ENCODE results near the gene DOK1.

The DOK1 gene

DNA sequence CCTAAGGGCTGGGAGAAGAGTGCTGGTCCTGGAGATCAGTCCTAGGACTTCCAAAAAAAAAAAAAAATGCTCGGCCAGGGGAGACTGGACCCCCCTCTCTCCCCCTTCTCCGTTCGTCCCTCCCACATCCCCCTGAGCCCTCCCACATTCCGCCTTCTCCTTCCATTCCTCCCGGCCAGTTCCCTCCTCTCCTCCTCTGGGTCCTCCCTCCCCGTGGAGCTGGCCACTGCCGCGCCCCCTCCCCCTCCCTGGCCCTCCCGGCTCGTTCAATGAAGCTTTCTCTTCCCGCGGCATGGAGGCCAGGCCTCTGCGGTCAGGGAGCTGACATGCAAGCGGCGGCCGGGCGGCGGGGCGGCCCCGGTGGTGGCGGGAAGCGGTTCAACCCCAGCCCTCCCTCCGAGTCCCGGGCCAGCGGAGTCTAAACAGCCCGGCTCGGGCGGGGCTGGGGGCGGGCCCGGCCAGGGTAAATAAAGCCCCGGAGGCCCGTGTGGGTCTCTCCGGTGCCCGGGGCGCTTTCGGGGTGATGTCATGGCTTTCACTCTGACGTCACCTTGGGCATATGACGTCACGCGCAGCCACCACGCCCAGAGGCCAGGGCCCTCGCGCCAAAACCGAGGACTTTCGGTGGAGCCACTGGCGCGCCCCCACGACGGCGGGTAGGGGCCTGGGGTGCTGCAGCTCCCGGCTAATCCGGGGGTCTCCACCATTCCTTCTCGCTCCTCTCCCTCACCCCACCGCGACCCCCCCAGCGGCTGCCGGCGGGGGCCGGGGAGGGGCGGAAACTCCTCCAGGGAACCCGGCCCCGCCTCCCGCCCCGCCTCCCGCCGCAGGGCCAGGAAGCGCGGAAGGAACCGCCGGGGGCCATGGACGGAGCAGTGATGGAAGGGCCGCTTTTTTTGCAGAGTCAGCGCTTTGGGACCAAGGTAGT is at the start of gene DOK1, which contains the start of gene LOXL3:
TSS of gene DOK1 (plus strand) at position 829 of the 928 bp plus-strand sequence. CDS start at position 864, 35 bp downstream.
TSS of gene LOXL3 (minus strand) at position 51 of the 928 bp plus-strand sequence. CDS start 1,308 bp downstream, outside the sequence.
- peak; percentile 63 to 78 for DNase-seq (ENCODE audit: low read depth in 1 of 2, low spot score in 1 of 2)

DNA sequence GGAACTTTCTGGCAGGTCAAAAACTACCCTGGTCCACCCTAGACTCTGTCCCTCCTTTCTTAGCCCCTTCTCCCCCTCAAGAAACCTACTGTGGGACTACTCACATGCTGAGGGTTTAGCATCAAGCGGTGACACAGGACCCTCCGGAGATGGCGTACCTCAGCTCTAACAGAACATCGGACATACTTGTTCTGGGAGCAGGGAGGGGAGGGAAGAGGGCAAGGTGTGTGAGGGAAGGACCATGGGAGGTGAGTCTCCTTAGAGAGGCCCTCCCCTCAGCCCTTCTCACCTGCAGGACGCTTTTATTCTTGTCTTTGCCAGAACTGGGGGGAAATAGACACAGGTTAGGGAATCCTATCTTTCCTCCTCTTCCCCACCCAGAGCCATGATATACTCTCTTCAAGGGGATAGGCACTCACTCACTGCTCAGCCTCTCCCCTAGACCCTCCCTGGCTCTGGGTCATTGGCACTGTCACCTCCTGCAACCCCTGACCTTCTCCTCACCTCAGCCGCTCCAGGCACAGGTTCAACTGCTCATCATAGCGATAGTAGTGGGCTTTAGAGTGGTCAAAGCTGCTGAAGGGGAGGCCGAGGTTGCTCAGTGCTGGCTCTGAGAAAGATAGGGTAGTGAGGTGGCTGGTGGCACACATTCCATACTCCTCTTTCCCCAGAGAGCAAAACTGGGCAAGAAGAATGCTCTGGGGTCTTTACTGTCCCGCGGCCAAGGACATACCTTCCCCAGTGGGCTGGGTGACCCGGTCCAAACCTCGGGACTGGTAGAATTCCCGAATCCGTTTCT is 48.9 kb upstream of the DOK1 start:
- DNase-seq (ENCODE audit: low read depth in 1 of 2, low spot score in 1 of 2) = no peak

DNA sequence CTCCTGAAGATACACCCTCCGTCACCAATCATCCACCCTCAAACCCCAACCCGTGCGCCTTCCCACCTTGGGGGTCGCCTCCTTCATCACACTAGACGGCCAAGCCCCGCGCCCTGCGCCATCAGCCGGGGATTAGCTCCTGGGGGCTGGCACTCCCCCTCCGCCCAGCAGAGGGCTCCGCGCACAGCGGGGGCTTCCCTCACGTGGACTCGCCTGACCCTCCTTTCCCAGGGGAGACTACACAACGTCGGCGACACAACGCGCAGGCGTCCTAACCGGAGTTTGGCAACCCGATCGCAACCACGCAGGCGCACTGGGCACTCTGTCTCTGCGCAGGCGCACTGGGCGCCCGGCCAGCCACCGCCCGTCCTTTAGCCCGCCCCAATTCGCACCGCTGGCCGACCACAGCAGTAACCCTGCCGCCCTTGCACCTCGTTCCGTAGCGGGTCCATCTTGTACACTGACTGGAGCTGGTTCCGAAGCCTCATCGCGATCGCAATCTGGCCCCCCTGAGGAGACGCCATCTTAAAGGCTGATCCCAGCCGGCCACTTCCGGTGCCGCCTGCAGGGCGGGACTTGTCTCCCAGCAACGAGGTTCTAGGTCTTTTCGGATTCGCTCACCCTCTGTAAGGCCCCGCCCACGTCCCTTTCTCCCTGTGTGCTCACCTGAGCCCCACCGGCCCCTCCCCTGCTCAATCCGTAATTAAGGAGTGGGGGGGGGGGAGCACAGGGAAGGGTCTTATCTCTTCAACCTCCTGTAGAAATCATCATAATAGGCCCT is 47.2 kb upstream of the DOK1 start, which contains the start of gene PCGF1:
TSS of gene PCGF1 (minus strand) at position 551 of the 781 bp plus-strand sequence. CDS start at position 524, 27 bp downstream.
- peak; percentile 95 to 98 for DNase-seq (ENCODE audit: low read depth in 1 of 2, low spot score in 1 of 2)

DNA sequence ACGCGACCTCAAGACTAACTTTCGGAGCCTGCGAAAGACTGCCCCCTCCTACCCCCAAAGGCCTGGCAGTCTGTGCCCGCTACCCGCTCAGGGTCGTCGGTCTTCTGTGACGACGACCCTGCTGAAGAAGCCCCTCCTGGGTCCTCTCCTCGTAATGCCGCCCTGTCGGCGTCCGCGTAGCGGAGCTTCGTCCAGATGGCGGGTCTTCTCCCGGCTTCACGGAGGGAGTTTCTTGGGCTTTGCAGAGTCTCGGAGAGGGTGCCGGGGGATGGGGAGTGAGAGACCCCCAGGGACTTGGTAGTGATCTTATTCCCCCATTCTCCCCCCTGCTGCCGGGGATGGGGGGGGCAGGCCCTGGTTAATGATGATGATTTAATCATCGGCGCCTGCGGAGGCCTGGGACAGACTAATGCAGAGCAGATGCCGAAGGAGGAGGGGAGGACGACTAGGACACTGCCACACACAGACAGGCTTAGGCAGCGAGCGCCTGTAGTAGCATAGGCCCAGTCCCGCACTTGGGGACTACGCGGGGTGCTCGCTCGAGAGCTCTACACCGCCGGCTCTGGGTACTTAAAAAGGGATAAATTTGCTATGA is 46.5 kb upstream of the DOK1 start:
- DNase-seq (ENCODE audit: low read depth in 1 of 2, low spot score in 1 of 2) = no peak

DNA sequence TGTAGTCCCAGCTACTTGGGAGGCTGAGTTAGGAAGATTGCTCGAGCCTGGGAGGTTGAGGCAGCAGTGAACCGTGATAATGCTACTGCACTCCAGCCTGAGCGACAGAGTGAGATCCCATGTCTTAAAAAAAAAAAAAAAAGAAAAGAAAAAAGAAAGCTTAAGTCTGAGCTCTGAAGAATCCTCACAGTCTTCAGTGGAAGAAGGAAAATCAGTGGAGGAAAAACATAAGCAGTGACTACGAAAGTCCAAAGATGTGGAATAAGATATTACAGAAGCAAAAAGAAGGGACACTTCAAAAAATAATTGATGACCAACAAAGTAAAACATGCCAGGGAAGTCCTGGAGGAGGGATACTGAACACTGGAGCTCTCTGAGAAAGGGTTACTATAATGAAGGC is 44.2 kb upstream of the DOK1 start:
- DNase-seq (ENCODE audit: low read depth in 1 of 2, low spot score in 1 of 2) = no peak

DNA sequence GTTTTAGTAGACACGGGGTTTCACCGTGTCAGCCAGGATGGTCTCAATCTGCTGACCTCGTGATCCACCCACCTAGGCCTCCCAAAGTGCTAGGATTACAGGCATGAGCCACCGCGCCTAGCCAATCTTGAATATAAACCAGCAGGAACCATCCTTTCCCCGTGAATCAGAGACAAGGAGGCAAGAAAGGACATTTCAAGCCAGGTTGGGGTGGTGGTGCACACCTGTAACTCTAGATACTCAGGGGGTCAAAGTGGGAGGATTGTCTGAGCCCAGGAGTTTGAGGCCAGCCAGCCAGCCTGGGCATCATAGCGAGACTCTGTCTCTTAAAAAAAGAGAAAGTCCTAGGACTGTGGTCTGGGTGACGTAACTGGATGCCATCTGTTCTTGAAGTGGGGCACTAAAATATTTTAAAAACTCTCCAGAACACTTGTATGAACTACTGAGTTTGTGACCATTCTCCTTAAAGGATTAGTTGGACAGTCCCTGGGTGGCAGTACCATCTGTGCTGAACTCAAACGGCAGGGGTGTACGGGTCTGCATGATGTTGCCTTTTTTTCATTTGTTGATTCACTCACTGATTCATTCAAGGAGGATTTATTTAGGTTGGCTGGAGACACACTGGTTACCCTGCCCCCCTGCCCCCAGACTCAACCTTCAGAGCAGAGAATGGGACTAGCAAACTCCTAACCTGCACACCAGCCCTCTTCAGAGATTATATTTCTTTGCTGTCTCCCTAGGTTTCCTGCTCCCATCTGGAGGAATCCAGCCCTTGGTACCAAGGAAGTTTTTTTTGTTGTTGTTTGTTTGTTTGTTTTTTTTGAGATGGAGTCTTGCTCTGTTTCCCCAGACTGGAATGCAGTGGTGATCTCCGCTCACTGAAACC is 43.2 kb upstream of the DOK1 start:
- no peak for DNase-seq (ENCODE audit: low read depth in 1 of 2, low spot score in 1 of 2)

DNA sequence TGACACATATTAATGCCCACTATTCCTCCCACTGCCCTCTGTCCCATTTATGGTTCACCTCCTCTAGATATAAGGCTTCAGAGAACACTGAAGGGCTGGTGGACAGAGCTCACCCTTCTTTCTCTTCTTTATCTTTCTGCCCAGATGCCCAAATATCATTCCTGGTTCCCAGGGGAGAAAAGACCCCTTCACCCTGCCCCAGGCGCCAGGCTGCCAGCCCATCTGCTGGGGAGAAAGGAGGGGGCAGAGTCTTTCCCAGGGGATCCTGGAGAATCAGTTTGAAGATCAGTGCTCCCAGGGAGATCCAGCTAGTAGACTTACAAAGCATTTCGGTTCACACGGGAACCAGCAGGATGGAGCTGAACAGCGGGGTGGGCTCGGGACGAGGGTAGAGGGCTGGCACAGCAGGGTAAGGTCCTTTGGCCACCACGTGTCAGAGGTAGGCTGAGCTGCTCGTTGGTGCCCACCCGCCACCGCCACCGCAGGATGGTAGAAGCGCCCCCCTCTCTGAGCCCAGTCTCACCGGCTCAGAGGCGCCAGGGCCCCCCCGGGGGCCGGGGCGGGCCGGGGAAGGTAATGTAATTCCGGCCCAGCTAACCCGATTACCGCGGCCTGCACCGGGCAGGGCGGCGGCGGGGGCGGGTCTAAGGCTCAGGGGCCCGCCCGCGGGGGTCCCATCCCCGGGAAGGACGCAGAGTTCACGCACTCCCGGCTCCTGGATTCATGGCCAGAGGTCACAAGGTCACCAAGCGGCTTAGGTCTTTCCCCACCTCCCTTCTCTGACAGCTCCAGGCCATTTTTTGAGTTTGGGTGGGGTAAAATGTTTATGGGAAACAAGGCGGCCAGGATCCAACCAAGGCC is 41.5 kb upstream of the DOK1 start:
- no peak for DNase-seq (ENCODE audit: low read depth in 1 of 2, low spot score in 1 of 2)

DNA sequence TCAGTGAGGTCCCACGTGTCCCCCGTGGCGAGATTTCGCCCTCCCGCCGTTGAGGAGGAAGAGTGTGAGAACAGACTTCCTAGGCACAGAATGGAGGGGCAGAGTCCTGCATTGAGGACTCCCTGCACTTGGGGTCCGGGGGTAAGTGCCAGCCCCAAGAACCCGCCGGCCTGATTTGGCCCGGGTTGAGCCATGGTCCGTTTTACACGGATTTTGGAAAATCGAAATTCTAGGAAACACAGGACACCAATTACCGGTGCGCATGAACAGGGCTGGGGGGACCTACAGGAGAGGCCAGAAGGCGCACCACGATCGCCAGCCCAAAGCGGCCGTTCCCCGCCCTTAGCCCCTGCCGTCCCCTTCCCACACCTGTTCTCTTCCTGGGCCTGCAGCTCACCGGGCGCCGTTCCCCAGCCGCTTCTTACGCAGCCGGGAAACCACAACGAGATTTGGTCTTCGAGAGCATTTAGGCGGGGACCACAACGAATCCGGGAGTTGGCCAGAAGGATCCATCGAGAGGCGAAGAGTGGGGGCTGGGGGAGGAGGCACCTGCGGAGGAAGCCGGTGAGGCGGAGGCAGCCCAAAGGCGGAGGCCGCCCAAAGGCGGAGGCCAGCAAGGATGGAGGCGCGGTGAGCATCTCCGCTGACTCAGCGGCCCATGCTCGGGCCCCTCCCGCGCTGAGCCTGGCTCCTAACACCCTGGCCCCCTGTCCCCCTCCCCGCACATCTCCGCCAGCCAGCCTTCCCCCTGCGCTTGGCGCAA is 40.7 kb upstream of the DOK1 start:
- no peak for DNase-seq (ENCODE audit: low read depth in 1 of 2, low spot score in 1 of 2)

DNA sequence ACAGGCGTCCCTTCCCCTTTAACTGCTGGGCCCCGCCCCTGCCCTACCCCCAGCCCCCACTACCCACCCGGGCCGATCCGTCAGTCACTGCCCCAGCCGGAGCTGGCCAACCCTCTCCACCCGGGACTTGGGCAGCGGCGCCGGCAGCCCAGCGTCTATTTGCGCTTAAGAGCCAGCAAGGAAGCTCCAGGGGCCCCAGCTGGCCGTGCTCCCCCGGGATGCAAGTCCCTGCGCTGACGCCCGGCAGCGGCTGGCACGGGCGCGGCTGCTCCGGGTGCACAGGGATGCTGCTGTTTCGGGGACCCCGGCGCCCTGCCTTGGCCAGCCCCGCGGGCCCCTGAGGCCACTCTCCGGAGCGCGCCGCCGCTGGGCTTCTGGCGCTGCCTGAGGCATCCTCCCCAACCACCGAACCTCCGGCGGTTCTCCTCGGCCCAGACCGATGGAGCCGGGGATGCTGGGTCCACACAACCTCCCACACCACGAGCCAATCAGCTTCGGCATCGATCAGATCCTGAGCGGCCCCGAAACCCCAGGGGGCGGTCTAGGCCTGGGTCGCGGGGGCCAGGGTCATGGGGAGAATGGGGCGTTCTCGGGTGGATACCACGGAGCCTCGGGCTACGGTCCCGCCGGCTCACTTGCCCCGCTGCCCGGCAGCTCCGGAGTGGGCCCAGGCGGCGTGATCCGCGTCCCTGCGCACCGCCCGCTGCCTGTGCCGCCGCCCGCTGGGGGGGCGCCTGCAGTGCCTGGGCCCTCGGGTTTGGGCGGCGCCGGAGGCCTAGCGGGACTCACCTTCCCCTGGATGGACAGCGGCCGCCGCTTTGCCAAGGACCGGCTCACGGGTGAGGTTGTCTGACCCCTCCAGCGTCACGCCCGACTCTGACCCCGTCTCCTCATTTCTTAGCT is 39.9 kb upstream of the DOK1 start, which contains the start of gene TLX2:
TSS of gene TLX2 (plus strand) at position 83 of the 903 bp plus-strand sequence. CDS start at position 440, 357 bp downstream.
- DNase-seq (ENCODE audit: low read depth in 1 of 2, low spot score in 1 of 2) = no peak

DNA sequence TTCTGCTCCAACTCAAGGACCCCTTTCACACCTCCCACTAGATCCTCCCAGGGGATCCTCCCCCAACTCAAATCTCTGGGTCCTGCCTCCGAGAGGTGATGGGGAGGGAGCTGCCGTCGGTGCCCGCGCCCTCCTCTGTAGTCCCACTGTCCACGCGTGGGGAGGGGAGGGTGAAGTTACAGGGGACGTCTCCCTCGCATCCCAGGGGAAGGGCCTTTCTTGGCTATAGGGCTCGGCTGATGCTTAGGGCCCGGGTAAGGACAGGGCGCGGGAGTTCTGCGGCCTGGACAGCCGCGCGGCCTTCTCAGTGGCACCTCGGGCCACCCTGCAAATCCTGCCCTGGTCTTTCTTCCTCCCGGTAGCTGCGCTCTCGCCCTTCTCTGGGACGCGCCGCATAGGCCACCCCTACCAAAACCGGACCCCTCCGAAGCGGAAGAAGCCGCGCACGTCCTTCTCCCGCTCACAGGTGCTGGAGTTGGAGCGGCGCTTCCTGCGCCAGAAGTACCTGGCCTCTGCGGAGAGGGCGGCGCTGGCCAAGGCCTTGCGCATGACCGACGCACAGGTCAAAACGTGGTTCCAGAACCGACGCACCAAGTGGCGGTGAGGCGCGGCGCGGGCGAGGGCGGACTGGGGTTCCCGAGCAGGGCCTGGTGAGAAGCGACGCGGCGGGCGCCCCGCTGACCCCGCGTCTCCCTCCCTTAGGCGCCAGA is 39.1 kb upstream of the DOK1 start:
- DNase-seq (ENCODE audit: low read depth in 1 of 2, low spot score in 1 of 2) = no peak

DNA sequence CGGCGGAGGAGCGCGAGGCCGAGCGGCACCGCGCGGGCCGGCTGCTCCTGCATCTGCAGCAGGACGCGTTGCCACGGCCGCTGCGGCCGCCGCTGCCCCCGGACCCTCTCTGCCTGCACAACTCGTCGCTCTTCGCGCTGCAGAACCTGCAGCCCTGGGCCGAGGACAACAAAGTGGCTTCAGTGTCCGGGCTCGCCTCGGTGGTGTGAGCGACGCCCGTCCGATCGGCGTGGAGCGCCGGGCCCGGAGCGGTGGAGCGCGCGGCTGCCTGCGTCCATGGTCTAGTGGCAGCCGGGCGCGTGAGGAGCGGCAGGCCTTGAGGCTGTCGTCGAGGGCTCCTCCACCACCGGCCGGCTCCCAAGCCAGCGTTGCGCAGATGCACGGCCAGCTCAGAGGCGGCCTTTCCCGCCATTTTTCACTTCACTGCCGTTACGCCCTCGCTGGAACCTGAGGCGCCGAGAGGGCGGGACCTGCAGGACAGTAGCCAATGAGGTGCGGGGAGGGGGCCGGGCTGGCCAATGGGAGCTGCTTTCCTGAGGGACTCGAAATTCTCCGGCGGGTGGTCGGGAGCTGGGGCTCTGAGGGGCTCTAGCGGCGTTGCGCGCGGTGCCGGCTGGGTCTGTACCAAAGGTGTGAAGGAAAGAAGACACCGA is 38.4 kb upstream of the DOK1 start:
- peak; percentile 54 to 71 for DNase-seq (ENCODE audit: low read depth in 1 of 2, low spot score in 1 of 2)

DNA sequence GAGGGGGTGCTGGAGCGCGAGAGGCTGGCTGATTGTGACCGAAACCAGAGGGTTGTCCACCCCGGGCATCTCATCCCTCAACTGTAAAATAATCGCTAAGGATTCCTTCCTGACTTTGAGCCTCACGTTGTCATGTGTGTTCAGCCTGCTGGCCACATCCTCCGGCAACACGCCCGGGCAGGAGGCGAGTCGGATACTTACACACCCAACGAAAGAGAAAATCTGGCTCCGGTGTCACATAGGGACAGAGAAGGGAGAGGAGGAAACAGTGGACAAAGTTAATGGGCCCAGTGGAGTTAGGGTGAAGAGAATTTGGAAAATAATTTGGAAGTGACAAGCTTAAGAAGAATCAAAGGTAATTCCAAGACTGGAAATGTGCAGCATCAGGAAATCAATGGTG is 37.9 kb upstream of the DOK1 start:
- DNase-seq (ENCODE audit: low read depth in 1 of 2, low spot score in 1 of 2) = no peak

DNA sequence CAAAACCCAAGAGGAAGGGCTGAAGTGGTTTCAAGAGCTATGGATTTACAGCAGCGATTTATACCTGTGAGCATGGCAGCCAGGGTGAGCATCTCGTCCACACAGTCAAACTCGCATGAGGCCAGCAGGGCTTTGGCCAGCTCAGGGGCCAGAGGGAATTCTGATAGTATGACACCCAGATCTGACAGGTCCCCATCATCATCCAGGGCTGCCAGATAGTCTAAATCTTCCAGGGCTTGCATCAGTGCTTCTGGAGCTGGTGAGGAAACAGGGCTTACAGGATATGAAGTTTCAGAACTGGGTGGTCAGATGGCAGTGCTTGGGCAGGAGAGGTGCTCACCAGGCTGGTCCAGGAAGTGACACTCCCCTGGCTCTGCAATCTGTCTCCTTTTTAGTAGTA is 32.0 kb upstream of the DOK1 start:
- DNase-seq (ENCODE audit: low read depth in 1 of 2, low spot score in 1 of 2) = no peak

DNA sequence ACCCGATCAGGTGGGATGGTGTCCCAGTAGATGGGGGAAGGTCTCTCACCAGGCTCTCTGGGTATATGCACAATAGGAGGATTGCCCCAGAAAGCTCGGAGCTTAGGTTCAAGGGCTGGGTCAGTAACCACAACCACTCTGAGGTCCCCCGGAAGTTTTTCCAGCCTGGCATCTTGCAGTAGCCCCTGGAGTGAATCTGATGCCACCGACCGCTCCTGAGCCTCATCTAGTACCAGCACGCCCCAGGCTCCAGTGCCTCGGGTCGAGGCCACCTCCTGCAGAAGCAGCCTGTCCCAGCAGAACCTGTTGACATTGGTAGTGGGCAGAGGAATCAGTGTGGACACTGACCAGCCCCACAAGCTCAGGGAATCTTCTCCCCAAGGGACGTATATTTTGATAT is 30.5 kb upstream of the DOK1 start:
- DNase-seq (ENCODE audit: low read depth in 1 of 2, low spot score in 1 of 2) = no peak

DNA sequence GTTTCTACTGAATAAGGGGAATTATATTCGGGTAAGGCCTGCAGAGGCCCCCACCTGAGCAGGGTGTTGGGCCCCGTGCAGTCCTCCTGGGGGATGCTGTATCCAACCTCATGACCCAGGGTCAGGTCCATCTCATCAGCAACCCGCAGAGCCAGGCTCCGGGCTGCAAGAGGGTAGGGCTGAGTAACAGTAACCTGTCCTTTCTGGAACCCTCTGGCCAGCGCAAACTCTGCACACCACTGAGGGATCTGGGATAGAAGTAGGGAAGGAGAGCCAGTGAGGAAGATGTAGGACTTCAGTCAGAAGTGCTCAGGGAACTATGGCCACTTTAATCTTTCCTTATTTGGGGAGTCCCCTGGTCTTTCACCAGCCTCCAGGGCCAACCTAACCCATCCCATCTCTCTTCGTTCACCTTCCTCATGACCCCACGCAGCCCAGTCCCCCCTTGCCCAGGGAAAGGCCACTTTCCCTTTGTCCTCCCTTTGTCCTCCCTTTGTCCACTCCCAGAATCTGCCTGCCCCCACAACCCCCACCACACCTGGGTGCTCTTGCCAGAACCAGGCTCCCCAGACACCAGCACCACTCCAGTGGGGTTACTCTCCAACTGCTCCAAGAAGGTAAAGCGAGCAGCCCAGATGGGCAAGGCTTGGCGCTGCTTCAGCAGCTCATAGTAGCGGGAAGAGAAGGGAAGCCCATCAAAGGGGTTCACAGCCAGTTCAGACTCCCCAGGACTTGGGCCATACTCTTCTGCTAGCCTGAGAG is 29.4 kb upstream of the DOK1 start:
- DNase-seq (ENCODE audit: low read depth in 1 of 2, low spot score in 1 of 2) = no peak

Measured in stimulated activated CD4-positive, alpha-beta T cell treated with anti-CD3 and anti-CD28 coated beads, Interleukin-15, amount 100 ng/mL, for 1 hour (primary cell).